B cell (primary cell): Measurements from ENCODE around the gene EHHADH. TPM values are rescaled to one million over a fixed set of nuclear protein-coding genes. Genes with fewer than 3 reads are reported as not detected.

Experiments used
- ATAC-seq: fragments of 200-7000 bp; cut with Tn5 transposase; one replicate; pipeline ENCODE4 v1.10.0; 2021; ENCODE audit warnings: low read depth, mild to moderate bottlenecking, moderate number of reproducible peaks, moderate library complexity
- CTCF ChIA-PET: fragments of 350-600 bp; sonication (Branson Sonifier 250); formaldehyde crosslinking; loops from one replicate; lab custom pipeline; 2021; ENCODE audit warnings: antibody characterized with exemption, inconsistent platforms; lab: Charles Lee
- POLR2A ChIA-PET: fragments of 350-600 bp; sonication (Branson Sonifier 250); formaldehyde crosslinking; loops from one replicate; lab custom pipeline; 2021; ENCODE audit warnings: antibody characterized with exemption; lab: Charles Lee
- DNase-seq: peaks from one replicate; pipeline ENCODE4 v3.0.0; 2013
- H2AFZ ChIP-seq: 2 replicates; pipeline ENCODE4 v1.6.1; 2012; ENCODE audit warnings: mild to moderate bottlenecking, low read depth, low read length; ENCODE audit not compliant: insufficient read depth, poor library complexity, severe bottlenecking
- H3K27ac ChIP-seq, 2 donors: 1 replicate in 1 of 2; 2 replicates in 1 of 2; pipeline ENCODE4 v1.5.1; 2012 to 2013; ENCODE audit warnings: low read length in 2 of 2, mild to moderate bottlenecking in 2 of 2, moderate library complexity in 1 of 2
- H3K27me3 ChIP-seq, 4 experiments: fragments of 200-600 bp in 1 of 4; sonication (generic) in 1 of 4; replicated peaks in 1 of 4; 1 replicate in 2 of 4; 2 replicates in 2 of 4; pipeline versions ENCODE4 v1.6.1 to v1.7.0; 2013 to 2016; ENCODE audit warnings: low read length in 3 of 4, mild to moderate bottlenecking in 2 of 4, mixed read lengths in 1 of 4, moderate library complexity in 1 of 4; ENCODE audit not compliant: insufficient read depth in 4 of 4, control insufficient read depth in 3 of 4; ENCODE audit errors: control extremely low read depth in 1 of 4
- H3K36me3 ChIP-seq, 2 experiments: replicated peaks in 1 of 2; 1 replicate in 1 of 2; 2 replicates in 1 of 2; pipeline versions ENCODE4 v1.6.1 to v1.7.1; 2013; ENCODE audit warnings: low read length in 1 of 2; ENCODE audit not compliant: insufficient read depth in 2 of 2, control insufficient read depth in 1 of 2; ENCODE audit errors: control extremely low read depth in 1 of 2, extremely low read depth in 1 of 2
- H3K4me1 ChIP-seq, 2 donors: fragments of 200-600 bp in 1 of 2; sonication (generic) in 1 of 2; 1 replicate in 1 of 2; 2 replicates in 1 of 2; pipeline versions ENCODE4 v1.5.1 to v1.6.1; 2013 to 2017; ENCODE audit warnings: low read length in 2 of 2; ENCODE audit not compliant: control insufficient read depth in 2 of 2, insufficient read depth in 2 of 2
- H3K4me2 ChIP-seq: replicated peaks from 2 replicates; pipeline ENCODE3; 2012; ENCODE audit warnings: mild to moderate bottlenecking, low read depth, low read length; ENCODE audit not compliant: poor library complexity, severe bottlenecking
- H3K4me3 ChIP-seq, 5 experiments: fragments of 200-600 bp in 1 of 5; sonication (generic) in 1 of 5; 1 replicate in 3 of 5; 2 replicates in 2 of 5; pipeline versions ENCODE4 v1.5.1 to v1.7.0; 2011 to 2016; ENCODE audit warnings: low read length in 4 of 5, mild to moderate bottlenecking in 4 of 5, low read depth in 2 of 5, control low read depth in 1 of 5, moderate library complexity in 1 of 5; ENCODE audit not compliant: insufficient read depth in 1 of 5; ENCODE audit errors: control extremely low read depth in 1 of 5, extremely low read depth in 1 of 5
- H3K79me2 ChIP-seq: fragments of 200-600 bp; sonication (generic); one replicate; pipeline ENCODE4 v1.6.0; 2016; ENCODE audit warnings: low read length; ENCODE audit not compliant: control insufficient read depth, insufficient read depth
- H3K9ac ChIP-seq: fragments of 200-600 bp; sonication (generic); 2 replicates; pipeline ENCODE4 v1.6.1; 2017; ENCODE audit warnings: mild to moderate bottlenecking, low read length, moderate library complexity
- H3K9me3 ChIP-seq, 3 donors: one replicate each; pipeline versions ENCODE4 v1.6.1 to v1.7.1; 2013; ENCODE audit warnings: low read length in 2 of 3; ENCODE audit not compliant: control insufficient read depth in 2 of 3, insufficient read depth in 1 of 3; ENCODE audit errors: control extremely low read depth in 1 of 3
- H4K20me1 ChIP-seq: 2 replicates; pipeline ENCODE4 v1.6.0; 2012; ENCODE audit warnings: mild to moderate bottlenecking, low read length; ENCODE audit not compliant: insufficient read depth, control insufficient read depth, poor library complexity, severe bottlenecking
- H3K27ac Mint-ChIP-seq: one replicate; pipeline ENCODE4 v1.8.0; 2021; ENCODE audit warnings: mixed read lengths
- H3K27me3 Mint-ChIP-seq: one replicate; pipeline ENCODE4 v1.8.0; 2021; ENCODE audit warnings: mixed read lengths
- H3K4me1 Mint-ChIP-seq: one replicate; pipeline ENCODE4 v1.8.0; 2021; ENCODE audit warnings: mixed read lengths
- H3K4me3 Mint-ChIP-seq: one replicate; pipeline ENCODE4 v1.8.0; 2021; ENCODE audit warnings: mixed read lengths
- H3K9me3 Mint-ChIP-seq: one replicate; pipeline ENCODE4 v1.8.0; 2022; ENCODE audit warnings: mixed read lengths; ENCODE audit not compliant: insufficient read depth
- EZH2 ChIP-seq: IDR thresholded peaks from 2 replicates; pipeline ENCODE4 v1.6.1; 2012; ENCODE audit warnings: borderline replicate concordance, low read depth, mild to moderate bottlenecking, moderate library complexity, low read length; ENCODE audit not compliant: insufficient read depth, poor library complexity, severe bottlenecking
- WGBS: methylation state at CpG from one replicate; pipeline ENCODE4 v1.1.5; 2013; ENCODE audit warnings: missing lambda C conversion rate; ENCODE audit not compliant: insufficient coverage; 5-methylcytosine and 5-hydroxymethylcytosine counted together
- intact Hi-C: fragments of 100-400 bp; cut with micrococcal nuclease; formaldehyde crosslinking; loops from one replicate; pipeline ENCODE4 v1.10.0; 2022
- polyA plus RNA-seq: library from polyadenylated mRNA; depleted of rRNA; stranded (reverse); fragments of >200 nt; gene quantifications from 2 replicates; pipeline ENCODE4 v1.2.3, GENCODE V29; 2012
- total RNA-seq, 2 donors: library from RNA; stranded (reverse); fragments of 120-200 nt in 1 of 2; gene quantifications; 1 replicate in 1 of 2; 2 replicates in 1 of 2; pipeline versions ENCODE4 v1.2.3 to v1.2.4, GENCODE V29; 2013 to 2022
- TF ChIP-seq, protein P1 (sequence below): fragments of 200-600 bp; IDR thresholded peaks from one replicate; pipeline ENCODE4 v1.8.0; 2022; ENCODE audit warnings: antibody characterized with exemption, mild to moderate bottlenecking

The EHHADH gene
- total and polyA plus RNA-seq, 2 donors (not counting 1 experiment from before 2014, with no cell fraction given): 0.30 to 1.4 TPM

DNA sequence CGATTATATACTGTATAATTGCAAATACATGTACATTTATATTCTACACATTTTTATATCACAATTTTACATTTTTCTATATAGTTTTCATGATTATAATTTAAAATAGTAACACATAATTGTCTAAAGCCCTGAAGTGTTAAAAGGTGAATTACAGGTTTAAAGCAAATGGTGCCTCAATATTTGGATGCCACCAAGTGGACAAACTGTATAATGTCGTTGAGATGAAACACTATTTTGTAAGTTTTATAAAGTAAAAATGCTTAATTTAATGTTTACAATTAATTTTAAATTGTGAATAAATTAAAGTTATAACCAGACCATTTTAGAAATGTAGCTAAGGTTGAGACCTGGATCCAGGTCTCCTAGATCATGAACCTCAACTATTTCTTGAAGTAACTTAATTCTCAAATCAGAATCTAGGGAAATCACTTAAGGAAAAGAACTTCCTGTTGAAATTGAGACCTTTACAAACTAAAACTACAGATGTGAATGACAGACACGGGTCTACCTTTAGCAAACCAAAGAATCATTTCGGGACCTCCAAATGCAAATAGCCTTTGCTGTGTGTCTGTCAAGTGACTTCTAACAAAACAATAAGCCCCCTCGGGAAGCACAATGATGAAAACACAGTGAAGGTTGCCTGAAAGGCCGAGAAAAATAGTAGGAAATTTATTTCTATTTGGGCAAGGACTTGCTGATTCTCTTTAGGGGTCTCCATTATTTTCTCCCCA lies 37.8 kb downstream of the EHHADH start:
- no peaks in the 10 kb centered on the region for H3K4me1 ChIP-seq
- Mint-ChIP-seq H3K9me3 (no peaks in the 10 kb centered on the region), H3K4me3 (no peak overlapping the region), H3K4me1 (no peaks in the 10 kb centered on the region), H3K27ac (no peak overlapping the region), H3K27me3 (no peaks in the 10 kb centered on the region)
- no peak for ATAC-seq
- no peak for DNase-seq
- no peaks in the 10 kb centered on the region for H3K36me3 ChIP-seq
- H3K9me3 ChIP-seq: no peaks in the 10 kb centered on the region
- no peaks in the 10 kb centered on the region for H3K79me2 ChIP-seq
- no peak overlapping the region for H2AFZ ChIP-seq
- intact Hi-C loops: no loop called here
- H3K9ac ChIP-seq: no peak overlapping the region
- H3K4me2 ChIP-seq: no peak overlapping the region
- no peak for TF ChIP-seq EZH2
- TF ChIP-seq, protein P1, sequence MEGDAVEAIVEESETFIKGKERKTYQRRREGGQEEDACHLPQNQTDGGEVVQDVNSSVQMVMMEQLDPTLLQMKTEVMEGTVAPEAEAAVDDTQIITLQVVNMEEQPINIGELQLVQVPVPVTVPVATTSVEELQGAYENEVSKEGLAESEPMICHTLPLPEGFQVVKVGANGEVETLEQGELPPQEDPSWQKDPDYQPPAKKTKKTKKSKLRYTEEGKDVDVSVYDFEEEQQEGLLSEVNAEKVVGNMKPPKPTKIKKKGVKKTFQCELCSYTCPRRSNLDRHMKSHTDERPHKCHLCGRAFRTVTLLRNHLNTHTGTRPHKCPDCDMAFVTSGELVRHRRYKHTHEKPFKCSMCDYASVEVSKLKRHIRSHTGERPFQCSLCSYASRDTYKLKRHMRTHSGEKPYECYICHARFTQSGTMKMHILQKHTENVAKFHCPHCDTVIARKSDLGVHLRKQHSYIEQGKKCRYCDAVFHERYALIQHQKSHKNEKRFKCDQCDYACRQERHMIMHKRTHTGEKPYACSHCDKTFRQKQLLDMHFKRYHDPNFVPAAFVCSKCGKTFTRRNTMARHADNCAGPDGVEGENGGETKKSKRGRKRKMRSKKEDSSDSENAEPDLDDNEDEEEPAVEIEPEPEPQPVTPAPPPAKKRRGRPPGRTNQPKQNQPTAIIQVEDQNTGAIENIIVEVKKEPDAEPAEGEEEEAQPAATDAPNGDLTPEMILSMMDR: peak; percentile 50
- H3K27ac ChIP-seq: no peak overlapping the region
- no peaks in the 10 kb centered on the region for H4K20me1 ChIP-seq
- no peak overlapping the region for H3K4me3 ChIP-seq
- CTCF ChIA-PET: interaction anchor here (1.1 kb wide), 1 partner anchor 40 kb away, joined by 3 read pairs; no protein-coding TSS in a partner anchor
- H3K27me3 ChIP-seq: no peaks in the 10 kb centered on the region
- 38% methylated on average over 1 of the region's 6 CpGs for WGBS
- POLR2A ChIA-PET: no interaction called here

DNA sequence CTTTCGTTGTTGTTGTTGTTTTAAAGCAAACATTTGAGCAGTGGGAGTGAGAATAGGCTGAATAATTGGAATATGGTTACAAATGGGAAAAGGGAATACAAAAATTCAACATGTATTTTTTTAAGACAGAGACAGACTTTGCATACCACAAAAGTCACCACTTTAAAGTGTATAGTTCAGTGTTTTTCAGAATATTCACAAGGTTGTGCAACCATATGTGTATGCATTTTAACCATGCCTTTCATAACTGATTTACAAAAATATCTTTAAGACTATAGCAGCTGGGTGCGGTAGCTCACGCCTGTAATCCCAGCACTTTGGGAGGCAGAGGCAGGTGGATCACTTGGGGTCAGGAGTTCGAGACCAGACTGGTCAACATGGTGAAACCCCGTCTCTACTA lies 41.3 kb downstream of the EHHADH start:
- no peak for DNase-seq
- Histone ChIP-seq H3K27ac (no peak overlapping the region), H3K79me2 (no peaks in the 10 kb centered on the region), H3K4me3 (no peak overlapping the region), H3K9ac (no peak overlapping the region), H4K20me1 (no peaks in the 10 kb centered on the region), H3K9me3 (no peaks in the 10 kb centered on the region), H3K4me1 (no peaks in the 10 kb centered on the region), H2AFZ (no peak overlapping the region), H3K4me2 (no peak overlapping the region), H3K36me3 (no peaks in the 10 kb centered on the region), H3K27me3 (no peaks in the 10 kb centered on the region)
- Mint-ChIP-seq H3K4me3 (no peak overlapping the region), H3K27ac (no peak overlapping the region), H3K9me3 (no peaks in the 10 kb centered on the region), H3K4me1 (peaks cover 11% of the 10 kb centered on the region), H3K27me3 (no peaks in the 10 kb centered on the region)
- 90% methylated on average over 2 of the region's 5 CpGs for WGBS
- intact Hi-C loops: no loop called here
- POLR2A ChIA-PET: no interaction called here
- TF ChIP-seq EZH2: no peak
- TF ChIP-seq, protein P1: no peak
- ATAC-seq: no peak
- CTCF ChIA-PET: no interaction called here
